G401 (cell line): ENCODE results near the gene TMEM69. TPM values are rescaled to one million over a fixed set of nuclear protein-coding genes. Genes with fewer than 3 reads are reported as not detected.
"Not testable (repeated sequence)": the region's sequence is repeated elsewhere in the genome, so short reads cannot be mapped to it uniquely, and the experiment has no call there.

Experiments used
- DNase-seq: peaks from one replicate; pipeline ENCODE4 v3.0.0-alpha.2; 2015; ENCODE audit warnings: low spot score
- in situ Hi-C: cut with HindIII; loops from 2 replicates; pipeline ENCODE4 v1.10.0; 2016; ENCODE audit warnings: low sequenced_read_pairs, mixed read lengths
- total RNA-seq: library from RNA; depleted of rRNA; stranded (reverse); fragments of >200 nt; shearing (Covaris generic); gene quantifications from 2 replicates; pipeline ENCODE4 v1.2.3, GENCODE V29; 2014

Gene TMEM69
- total RNA-seq, 1 experiment from 2014 or later: 79.0 TPM

DNA sequence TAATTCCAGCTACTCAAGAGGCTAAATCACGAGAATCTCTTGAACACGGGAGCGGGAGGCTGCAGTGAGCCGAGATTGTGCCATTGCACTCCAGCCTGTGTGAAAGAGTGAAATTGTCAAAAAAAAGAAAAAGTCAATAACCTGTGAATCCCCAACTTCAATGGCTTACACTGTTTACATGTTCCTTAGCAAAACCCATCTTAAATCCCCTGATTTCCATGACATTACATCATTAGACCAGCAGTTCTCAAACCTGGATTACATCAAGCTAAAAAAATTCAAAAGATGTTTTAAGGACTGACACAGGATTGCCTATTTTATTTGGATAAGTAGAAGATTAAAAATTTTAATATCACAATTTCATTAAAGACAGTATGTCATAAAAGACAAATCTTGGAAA is 14.0 kb upstream of the TMEM69 start:
- in situ Hi-C loops: no loop called here
- no peak for DNase-seq

DNA sequence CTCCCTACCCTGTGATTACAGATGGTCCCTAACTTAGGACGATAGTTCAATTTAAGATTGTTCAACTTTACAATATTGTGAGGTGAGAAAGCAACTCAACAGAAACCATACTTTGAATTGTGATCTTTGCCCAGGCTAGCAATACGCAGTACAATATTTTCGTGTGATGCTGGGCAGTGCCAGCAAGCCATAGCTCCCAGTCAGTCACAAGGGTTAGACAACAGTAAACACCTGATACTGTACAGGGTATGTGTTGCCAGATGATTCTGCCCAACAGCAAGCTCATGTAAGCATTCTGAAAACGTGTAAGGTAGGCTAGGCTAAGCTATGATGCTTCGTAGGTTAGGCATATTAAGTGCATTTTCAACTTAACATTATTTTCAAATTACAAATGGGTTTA is 13.5 kb upstream of the TMEM69 start:
- DNase-seq: no peak
- in situ Hi-C loops: no loop called here

DNA sequence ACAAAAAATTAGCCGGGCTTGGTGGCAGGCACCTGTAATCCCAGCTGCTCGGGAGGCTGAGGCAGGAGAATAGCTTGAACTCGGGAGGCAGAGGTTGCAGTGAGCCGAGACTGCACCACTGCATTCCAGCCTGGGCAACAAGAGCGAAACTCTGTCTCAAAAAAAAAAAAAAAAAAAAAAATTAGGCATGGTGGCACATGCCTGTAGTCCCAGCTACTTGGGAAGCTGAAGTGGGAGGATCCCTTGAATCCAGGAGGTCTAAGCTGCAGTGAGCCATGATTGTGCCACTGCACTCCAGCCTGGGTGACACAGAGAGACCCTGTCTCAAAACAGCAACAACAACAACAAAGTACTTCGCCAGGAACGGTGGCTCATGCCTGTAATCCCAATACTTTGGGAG is 11.4 kb upstream of the TMEM69 start:
- in situ Hi-C loops, DNase-seq: not testable (repeated sequence)

DNA sequence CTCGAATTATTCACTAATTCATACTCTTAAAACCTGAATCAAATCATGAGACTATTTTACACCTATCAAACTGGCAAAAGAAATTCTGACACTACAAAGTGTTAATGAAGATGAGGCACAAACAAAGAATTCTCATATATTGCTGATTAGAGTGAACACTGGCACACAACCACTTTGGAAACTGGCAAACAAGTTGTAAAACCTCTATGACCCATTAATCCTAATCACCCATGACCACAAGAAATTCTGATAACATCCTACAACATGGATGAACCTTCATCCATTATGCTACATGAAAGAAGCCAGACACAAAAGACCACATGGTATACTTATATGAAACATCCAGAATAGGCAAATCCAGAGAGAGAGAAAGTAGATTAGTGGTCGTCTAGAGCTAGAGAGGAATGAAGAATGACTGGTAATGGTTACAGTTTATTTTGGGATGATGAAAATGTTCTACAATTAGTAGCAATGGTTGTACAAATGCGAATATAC is 10.2 kb upstream of the TMEM69 start:
- in situ Hi-C loops: no loop called here
- DNase-seq: no peak

DNA sequence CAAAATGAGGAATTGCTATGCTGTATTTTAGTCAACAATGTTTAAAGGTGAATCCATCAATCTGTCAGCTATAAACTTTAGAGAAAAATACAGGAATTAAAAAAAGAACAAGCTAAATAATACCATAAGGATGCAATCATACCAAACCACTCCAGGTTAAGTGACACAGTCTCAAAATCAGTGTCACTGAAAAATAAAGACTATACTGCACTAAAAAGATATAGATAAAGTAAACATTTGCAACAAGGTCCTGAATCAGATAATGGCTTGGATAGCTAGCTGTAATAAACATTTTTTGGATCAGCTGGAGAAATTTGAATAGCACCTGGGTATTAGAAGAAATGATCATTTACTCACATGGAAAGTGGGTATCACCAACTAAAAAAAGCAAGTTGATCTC is 9.5 kb upstream of the TMEM69 start:
- in situ Hi-C loops: no loop called here

DNA sequence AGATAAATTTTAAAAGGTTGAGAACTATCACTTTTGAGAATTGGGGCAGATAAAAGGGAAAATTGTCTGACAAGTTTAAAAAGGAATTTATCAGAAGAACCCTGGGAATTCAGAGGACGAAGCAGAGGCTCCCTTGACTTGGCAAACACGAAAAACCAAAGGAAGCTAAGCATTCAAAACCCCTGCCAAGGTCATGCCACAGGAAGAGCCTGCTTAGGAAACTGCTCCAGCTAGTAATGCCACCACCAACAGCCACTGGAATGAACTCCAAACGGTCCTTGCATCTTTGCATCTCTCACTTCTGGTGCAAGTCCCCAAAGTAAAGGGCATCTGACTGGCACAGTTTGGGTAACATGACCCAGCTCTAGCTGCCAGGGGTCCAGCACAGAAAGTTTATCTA is 8.9 kb upstream of the TMEM69 start:
- in situ Hi-C loops: no loop called here
- peak; percentile 10 for DNase-seq

More for the DNA sequence above, 9.5 kb upstream of the TMEM69 start:
- no peak for DNase-seq

DNA sequence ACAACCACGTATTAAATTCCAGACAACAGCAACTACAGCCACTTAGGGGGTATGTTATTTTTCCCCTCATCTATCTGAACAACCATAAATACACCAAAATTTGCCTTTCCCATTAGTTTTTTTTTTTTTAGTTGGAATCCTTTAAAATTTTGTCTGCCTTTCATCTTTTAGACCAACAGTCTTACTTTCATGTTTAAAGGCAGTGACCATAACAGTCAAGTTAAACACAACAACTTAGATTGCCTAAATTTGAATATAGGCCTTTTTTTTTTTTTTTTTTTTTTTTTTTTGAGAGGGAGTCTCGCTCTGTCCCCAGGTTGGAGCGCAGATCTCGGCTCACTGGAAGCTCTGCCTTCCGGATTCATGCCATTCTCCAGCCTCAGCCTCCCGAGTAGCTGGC is 5.0 kb upstream of the TMEM69 start:
- DNase-seq: no peak
- in situ Hi-C loops: no loop called here

DNA sequence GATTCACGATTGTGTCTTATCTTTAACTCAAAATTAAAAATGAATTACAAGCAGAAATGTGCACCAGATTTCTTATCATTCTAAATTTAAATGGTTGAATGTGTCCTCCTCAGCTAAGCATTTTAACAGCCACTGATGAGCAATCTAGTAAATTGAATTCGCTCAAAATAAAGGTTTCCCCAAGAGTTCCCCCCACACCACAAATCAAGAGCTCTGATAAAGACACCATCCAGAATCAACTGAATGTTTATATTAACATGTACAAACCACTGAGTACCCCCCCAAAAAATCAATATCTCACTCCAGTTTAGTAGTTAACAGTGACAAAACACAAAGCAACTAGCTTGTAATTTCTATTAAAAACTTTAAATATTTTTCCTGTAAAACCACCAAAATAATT is 3.6 kb upstream of the TMEM69 start:
- DNase-seq: no peak
- in situ Hi-C loops: no loop called here

DNA sequence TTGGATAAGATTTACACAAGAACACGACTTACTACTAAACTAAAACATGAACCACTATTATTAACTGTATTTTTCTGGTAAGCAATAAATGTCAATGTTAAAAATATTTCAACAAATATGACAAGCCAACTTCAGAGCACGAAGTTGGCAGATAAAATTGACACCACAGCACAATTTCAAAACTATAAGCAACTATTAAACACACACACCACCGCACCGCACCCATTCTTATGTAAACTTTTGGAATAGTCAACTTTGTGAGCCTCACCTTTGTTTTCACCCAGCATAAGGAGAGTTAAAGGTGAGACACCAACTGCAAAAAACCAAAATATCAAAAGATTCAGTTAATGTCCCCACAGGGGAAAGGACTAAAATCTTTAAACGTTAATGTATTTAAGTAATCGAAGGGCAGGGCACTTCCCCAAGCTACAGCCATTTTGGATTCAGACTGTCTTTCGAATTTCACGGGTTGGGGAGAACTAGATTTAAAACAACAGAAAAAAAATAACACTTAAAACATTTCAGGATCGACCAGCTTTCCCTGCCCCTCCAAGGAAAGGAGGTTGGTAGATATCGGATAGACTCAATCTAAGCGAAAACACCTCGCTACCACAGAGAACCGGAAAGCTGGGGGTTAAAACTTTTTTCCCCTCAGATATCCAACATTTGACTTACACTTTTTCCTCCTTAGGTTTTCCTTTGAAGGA is 2.5 kb upstream of the TMEM69 start:
- DNase-seq: no peak
- in situ Hi-C loops: no loop called here

DNA sequence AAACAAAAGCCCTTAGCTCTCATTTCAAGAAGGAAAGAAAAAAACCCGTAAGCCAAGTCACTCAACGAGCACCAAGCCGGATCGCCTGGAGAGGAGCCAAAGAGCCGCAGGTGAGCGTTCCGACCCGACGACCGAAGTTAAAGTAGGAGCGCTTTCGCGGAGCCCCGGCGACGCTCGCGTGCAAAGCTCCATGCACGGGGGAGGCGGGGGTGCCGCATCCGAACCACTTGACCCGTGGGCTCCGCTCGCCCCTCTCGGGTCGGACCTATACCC is 2.0 kb upstream of the TMEM69 start:
- DNase-seq: peak; percentile 65
- in situ Hi-C loops: no loop called here

DNA sequence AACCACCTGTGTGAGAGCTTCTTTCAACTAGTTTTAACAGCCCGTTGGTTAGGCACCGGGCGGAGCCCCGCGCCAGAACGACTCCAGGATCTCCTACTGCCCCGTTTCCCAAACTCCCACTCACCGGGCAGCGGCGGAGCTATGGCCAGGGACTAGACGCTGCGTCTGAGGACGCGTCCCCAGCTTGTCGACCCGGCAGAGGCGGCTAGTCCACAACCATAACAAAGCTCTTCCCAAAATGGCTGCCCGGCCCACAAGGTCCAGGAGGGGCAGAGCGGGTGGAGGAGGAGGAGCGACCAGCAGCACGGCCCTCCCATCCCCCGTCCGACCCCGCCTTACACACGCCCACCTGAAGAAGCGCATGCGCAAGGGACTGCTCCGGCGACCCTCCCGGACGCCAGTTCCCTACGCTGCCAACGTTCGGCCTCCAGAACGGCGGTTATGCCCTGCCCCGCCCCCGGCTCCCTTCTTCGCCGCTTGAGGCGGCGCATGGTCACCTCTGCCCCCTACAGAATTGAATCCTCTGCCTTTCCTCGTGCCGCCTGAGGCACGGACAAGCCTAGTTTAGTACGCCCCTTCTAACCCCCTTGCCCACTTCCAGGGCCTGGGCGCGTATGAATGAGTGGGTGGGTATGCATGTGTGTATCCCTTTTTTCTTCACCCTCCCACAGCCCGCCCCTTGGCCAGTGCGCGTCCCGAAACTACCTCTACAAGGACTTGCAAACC is 1.5 kb upstream of the TMEM69 start, which contains the start of gene GPBP1L1:
GPBP1L1 (minus strand) TSS at position 246 of the 726 bp plus-strand sequence. CDS start 27,446 bp downstream, outside the sequence.
- in situ Hi-C loops: no loop called here
- DNase-seq: peak; percentile 98

DNA sequence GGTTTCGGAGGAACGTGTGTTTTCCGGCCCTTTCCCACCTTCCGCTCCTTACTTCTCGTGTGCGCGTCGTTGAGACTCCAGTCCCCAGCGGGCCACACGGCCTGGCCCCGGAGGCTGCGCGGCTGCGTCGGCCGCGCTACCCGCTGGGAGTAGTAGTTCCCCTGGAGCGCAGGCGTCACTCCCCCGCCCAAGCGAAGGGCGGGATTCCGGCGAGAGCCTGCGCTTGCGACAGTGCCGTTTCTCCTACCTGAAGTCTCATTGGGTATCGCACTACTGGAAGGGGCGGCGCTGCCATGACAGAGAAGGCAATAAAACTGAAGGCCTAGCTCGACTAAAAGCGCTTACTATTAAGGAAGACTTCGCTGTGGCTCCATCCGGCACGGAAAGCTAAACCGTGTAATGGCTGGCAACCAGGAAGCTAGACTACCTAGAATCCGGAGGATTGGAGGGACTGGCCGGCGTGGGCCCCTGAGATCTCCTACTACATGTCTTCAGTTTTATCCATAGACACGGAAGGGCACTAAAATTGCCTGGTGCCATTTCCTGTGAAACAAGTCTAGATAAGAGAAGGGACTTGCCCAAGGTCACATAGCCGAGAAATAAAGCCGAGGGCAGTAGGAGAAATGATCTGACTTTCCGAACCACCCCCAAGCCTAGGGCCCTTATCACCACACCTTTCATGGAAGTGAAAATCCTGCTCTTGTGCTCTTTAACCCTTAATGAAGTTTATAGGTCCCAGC is 797 bp upstream of the TMEM69 start:
- in situ Hi-C loops: no loop called here
- peak; percentile 99 for DNase-seq

DNA sequence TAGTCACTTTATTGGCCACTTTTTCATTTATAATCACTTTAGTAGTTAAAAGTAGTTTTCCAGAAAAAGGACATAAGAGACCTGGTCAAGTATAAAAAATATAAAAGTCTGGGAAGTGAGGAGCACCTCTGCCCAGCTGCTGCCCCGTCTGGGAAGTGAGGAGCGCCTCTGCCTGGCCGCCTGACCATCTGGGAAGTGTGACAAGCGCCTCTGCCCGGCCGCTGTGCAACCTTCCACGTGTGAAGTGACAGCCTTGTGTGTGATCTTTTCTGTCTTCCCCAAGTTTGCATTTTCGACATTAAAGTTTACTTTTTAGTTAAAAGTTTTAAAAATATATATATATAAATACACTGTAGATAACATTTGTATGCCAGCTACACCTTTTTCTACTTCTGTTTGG is 5.8 kb downstream of the TMEM69 start:
- DNase-seq, in situ Hi-C loops: not testable (repeated sequence)

DNA sequence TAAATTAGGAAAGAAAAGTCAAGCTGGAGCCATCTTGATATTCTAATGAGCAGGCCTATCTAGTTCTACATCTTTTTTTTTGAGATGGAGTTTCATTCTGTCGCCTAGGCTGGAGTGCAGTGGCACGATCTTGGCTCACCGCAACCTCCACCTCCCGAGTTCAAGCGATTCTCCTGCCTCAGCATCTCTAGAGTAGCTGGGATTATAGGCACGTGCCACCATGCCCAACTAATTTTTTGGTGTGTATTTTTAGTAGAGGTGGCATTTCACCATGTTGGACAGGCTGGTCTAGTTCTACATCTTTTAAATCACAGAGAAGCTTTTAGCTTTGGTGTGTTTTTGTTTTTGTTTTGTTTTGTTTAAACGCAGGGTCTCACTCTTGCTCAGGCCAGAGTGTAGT is 6.8 kb downstream of the TMEM69 start:
- DNase-seq: no peak

DNA sequence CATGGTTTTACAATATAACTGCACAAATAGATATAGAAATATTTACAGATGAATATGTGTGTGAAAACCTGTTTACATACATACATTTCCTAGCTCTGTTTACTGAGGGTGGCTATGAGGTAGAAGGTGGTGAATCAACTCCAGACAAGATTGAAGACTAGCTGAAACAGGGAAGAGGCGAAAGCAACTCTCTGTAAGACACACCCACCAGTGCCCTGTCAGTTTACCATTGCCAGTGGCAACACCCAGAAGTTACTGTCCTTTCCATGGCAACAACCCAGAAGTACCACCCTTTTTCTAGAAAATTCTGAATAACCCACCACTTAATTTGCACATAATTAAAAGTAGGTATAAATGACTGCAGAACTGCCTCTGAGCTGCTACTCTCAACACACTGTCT is 16.7 kb downstream of the TMEM69 start:
- in situ Hi-C loops: no loop called here

More for the DNA sequence above, 6.8 kb downstream of the TMEM69 start:
- in situ Hi-C loops: no loop called here

DNA sequence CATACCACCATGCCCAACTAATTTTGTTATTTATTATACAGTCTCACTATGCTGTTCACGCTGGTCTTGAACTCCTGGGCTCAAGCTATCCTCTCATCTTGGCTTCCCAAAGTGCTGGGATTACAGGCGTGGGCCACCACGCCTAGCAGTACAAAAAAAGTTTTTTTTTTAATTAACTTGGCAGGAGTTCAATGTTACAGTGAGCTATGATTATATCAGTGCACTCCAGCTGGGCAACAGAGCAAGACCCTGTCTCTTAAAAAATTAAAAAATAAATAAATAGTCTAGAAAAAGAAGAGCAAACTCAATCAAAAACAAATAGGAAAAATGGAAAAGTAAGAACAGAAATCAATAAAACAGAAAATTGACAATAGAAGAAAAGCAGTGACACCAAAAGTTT is 25.7 kb downstream of the TMEM69 start:
- in situ Hi-C loops: no loop called here

More for the DNA sequence above, 16.7 kb downstream of the TMEM69 start:
- DNase-seq: no peak

DNA sequence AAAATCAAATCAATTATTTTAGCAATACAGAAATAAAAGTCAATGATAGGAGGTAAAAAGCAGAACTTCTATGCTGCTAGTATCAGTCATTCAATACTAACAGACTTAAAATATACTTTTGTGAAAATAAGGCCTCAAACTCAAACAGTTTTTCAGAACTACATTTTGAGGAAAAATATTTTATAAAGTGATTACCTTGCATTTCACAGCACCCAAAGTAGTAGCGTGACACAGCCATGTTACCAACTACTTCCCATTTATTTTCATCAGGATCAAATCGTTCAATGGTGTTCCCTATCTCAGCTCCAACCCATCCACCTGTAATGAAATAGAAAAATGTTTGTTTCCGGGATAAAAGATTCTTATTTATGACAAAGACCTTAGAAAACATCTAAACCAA is 28.7 kb downstream of the TMEM69 start:
- in situ Hi-C loops: no loop called here
- DNase-seq: no peak

More for the DNA sequence above, 25.7 kb downstream of the TMEM69 start:
- DNase-seq: no peak

DNA sequence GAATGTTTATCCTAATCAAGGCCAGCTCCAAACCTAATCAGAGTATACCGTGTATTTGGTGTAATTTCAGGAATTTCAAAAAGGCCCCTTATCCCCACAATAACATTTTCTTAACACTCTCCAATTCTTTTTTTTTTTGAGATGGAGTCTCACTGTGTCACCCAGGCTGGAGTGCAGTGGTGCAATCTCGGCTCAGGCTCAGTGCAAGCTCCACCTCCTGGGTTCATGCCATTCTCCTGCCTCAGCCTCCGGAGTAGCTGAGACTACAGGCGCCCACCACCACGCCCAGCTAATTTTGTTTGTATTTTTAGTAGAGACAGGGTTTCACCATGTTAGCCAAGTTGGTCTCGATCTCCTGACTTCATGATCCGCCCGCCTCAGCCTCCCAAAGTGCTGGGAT is 29.4 kb downstream of the TMEM69 start:
- in situ Hi-C loops, DNase-seq: not testable (repeated sequence)

DNA sequence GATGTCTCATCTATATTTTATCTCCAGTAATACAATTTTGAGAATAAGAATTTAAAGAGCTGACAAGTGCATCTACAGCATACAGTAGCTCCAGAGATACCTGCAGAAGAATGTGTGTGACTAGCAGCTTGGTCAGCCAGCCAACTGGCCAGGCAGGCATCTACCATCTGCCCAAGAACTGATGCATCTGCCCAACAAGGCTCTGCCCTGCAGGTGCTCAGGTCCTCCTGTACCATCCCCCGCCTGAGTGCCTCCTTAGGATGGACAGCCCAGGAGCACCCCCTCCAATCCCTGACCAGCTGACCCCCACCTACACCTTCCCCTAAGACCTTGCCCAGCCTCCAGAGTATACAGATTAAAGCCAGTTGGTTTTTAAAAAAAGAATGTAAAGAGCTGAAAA is 30.3 kb downstream of the TMEM69 start:
- in situ Hi-C loops: no loop called here
- peak; percentile 90 for DNase-seq

DNA sequence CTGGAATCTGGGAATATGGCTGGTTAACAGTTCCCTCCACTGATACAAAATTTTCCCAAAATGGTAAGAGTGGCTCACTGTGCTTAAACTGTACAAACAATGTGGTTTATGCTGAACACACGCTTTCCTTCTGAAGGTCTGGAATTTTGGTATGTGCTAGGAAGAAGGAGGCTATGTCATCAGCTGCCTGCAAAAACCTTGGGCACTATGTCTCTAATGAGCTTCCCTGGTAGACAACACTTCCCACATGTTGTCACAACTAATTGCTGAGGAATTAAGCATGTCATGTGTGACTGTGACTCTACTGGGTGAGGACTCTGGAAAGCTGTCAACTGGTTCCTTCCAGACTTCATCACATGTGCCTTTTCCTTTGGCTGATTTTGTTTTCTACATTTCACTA is 33.2 kb downstream of the TMEM69 start:
- in situ Hi-C loops: no loop called here

More for the DNA sequence above, 33.2 kb downstream of the TMEM69 start:
- DNase-seq: no peak
